Testis (tissue), 3 donors: ENCODE measurements around the gene CLEC11A. TPM values are rescaled to one million over a fixed set of nuclear protein-coding genes. Genes with fewer than 3 reads are reported as not detected.

Source experiments
- DNase-seq: peaks from one replicate; pipeline ENCODE4 v3.0.0-alpha.2; 2019
- H3K27ac ChIP-seq, 2 donors: fragments of 200-600 bp; sonication (generic); one replicate each; pipeline ENCODE4 v1.5.1; 2019
- H3K27me3 ChIP-seq: fragments of 200-600 bp; sonication (generic); one replicate; pipeline ENCODE4 v1.5.1; 2019
- H3K36me3 ChIP-seq: fragments of 200-600 bp; sonication (generic); one replicate; pipeline ENCODE4 v1.5.1; 2017; ENCODE audit warnings: low read depth; ENCODE audit errors: missing control alignments
- H3K4me1 ChIP-seq: fragments of 200-600 bp; sonication (generic); one replicate; pipeline ENCODE4 v1.5.1; 2019
- H3K4me3 ChIP-seq, 2 donors: fragments of 200-600 bp; sonication (generic); one replicate each; pipeline ENCODE4 v1.5.1; 2017 to 2019
- H3K9me3 ChIP-seq: fragments of 200-600 bp; sonication (generic); one replicate; pipeline ENCODE4 v1.5.1; 2017
- POLR2A ChIP-seq: fragments of 450-650 bp; IDR thresholded peaks from one replicate; pipeline ENCODE4 v1.6.1; 2017; ENCODE audit warnings: antibody characterized with exemption, mild to moderate bottlenecking, moderate library complexity
- WGBS, 2 donors: methylation state at CpG; one replicate each; pipeline ENCODE4 v1.1.5; 2018; 5-methylcytosine and 5-hydroxymethylcytosine counted together
- intact Hi-C: fragments of 100-400 bp; cut with DNase I; formaldehyde crosslinking; loops from one replicate; pipeline ENCODE4 v1.15.1; 2023; ENCODE audit warnings: low total_unique reads
- polyA plus RNA-seq: library from polyadenylated mRNA; stranded (reverse); fragments of 350-450 nt; fragmentation: Illumina TruSeq; extraction: RNeasy Lipid Tissue Mini Kit (QIAGEN cat#74804); gene quantifications from one replicate; pipeline ENCODE4 v1.2.3, GENCODE V29; 2014; ENCODE audit warnings: low read depth, low replicate concordance; ENCODE audit not compliant: insufficient read depth
- total RNA-seq, 2 donors: library from RNA; depleted of rRNA; stranded (reverse); fragments of >200 nt; gene quantifications; one replicate each; pipeline ENCODE4 v1.2.3, GENCODE V29; 2016
- TF ChIP-seq, protein P1 (sequence below), 3 experiments: fragments of 450-650 bp in 2 of 3; fragments of 200-600 bp in 1 of 3; sonication (generic) in 1 of 3; IDR thresholded peaks; one replicate each; pipeline ENCODE4 v1.5.1; 2016 to 2019; ENCODE audit warnings: antibody characterized with exemption in 3 of 3, mild to moderate bottlenecking in 2 of 3, moderate library complexity in 1 of 3

Gene CLEC11A
- total and polyA plus RNA-seq, 3 donors from 2014 or later = 14.3 to 20.6 (median 16.9) TPM

DNA sequence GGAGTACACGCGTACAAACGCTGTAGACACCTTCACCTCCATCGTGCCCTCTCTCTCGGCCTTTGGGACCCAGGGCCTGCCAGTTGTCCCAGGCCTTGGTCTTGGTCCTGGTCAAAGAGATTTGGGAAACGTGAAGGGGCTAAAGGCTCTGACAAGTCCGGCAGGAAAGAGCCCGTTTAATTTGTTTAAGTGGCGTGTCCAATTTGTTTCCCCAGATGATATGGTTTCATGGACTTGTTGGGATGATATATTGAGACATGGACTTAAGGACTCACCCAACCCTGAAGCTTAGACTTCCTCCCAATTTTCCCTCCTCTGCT is 2.7 kb downstream of the CLEC11A start:
- intact Hi-C loops = no loop called here
- no peaks in the 10 kb centered on the region for H3K27me3 ChIP-seq
- H3K27ac ChIP-seq = peak overlapping the region in 1 of 2 donors; percentile 70
- DNase-seq = no peak
- peaks cover 13% of the 10 kb centered on the region for H3K4me1 ChIP-seq
- H3K9me3 ChIP-seq = no peaks in the 10 kb centered on the region
- no peaks in the 10 kb centered on the region for H3K36me3 ChIP-seq
- peak overlapping the region in 1 of 2 donors; percentile 79 for H3K4me3 ChIP-seq
- 44 to 51% methylated on average over 9 of the region's 9 CpGs for WGBS, 2 donors
- TF ChIP-seq, protein P1, sequence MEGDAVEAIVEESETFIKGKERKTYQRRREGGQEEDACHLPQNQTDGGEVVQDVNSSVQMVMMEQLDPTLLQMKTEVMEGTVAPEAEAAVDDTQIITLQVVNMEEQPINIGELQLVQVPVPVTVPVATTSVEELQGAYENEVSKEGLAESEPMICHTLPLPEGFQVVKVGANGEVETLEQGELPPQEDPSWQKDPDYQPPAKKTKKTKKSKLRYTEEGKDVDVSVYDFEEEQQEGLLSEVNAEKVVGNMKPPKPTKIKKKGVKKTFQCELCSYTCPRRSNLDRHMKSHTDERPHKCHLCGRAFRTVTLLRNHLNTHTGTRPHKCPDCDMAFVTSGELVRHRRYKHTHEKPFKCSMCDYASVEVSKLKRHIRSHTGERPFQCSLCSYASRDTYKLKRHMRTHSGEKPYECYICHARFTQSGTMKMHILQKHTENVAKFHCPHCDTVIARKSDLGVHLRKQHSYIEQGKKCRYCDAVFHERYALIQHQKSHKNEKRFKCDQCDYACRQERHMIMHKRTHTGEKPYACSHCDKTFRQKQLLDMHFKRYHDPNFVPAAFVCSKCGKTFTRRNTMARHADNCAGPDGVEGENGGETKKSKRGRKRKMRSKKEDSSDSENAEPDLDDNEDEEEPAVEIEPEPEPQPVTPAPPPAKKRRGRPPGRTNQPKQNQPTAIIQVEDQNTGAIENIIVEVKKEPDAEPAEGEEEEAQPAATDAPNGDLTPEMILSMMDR (IDR thresholded peaks at IDR 0.05) = no peak
- TF ChIP-seq POLR2A = no peak

DNA sequence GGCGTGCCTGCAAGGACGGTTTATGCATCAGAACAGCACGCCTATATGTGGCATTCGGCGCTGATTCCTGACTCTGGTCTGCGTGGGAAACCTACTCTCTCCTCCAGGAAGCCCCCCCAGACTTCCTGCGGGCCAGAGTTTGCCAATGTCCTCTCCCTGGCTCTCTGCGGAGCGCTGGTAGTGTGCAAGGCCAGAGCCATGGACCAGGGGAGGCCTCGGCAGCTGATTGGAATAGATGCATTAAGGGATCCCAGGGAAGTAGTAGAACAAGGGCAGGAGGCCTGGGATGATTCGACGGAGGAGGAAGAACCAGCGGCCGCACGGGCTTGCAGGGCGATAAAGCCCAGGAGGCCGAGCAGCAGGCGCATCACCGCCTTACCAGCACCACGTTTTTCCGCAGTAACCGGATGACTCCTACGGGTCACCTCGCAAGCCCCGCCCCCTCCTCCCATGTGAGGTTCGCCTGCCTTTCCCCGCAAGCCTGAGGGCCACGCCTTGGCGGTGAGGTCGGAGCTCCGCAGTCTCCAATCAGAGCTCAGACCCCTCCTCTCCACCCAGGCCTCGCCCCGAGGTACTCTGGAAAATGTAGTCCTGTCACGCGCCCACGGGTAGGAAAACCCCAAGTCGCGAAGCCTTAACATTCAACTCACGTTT is 5.0 kb downstream of the CLEC11A start:
- no peak for TF ChIP-seq POLR2A
- TF ChIP-seq, protein P1 (IDR thresholded peaks at IDR 0.05) = no peak
- no peaks in the 10 kb centered on the region for H3K27me3 ChIP-seq
- no peak overlapping the region for H3K27ac ChIP-seq
- peaks cover 13% of the 10 kb centered on the region for H3K4me1 ChIP-seq
- H3K4me3 ChIP-seq = peak overlapping the region in 1 of 2 donors; percentile 15
- intact Hi-C loops = no loop called here
- no peaks in the 10 kb centered on the region for H3K36me3 ChIP-seq
- H3K9me3 ChIP-seq = no peaks in the 10 kb centered on the region
- WGBS, 2 donors = 12 to 13% methylated on average over 26 to 39 of the region's 39 CpGs
- peak; percentile 85 for DNase-seq

DNA sequence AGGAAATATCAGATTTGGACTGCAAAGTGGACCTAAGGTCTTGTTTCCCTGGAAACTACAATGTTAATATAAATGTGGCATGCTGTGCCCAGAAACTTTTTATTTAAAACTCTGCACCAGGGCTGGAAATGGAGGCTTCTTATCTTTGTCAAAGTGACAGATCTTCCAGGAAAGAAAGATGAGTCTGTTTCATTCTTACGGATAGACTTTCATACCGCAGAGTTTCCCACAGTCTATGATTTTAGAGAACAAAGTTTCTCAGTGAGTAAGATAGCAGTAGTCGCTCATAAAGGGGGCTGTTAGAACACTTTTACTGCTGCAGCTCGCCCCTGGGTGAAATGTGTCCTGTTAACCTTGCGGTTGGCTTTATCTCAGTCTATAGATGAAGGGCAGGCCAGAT is 6.7 kb downstream of the CLEC11A start:
- 58 to 76% methylated on average over 5 of the region's 5 CpGs for WGBS, 2 donors
- TF ChIP-seq, protein P1 (IDR thresholded peaks at IDR 0.05) = no peak
- TF ChIP-seq POLR2A = no peak
- H3K27ac ChIP-seq = no peak overlapping the region
- intact Hi-C loops = no loop called here
- H3K4me3 ChIP-seq = no peak overlapping the region
- DNase-seq = no peak
- H3K27me3 ChIP-seq = no peaks in the 10 kb centered on the region
- H3K9me3 ChIP-seq = no peaks in the 10 kb centered on the region
- no peaks in the 10 kb centered on the region for H3K36me3 ChIP-seq
- H3K4me1 ChIP-seq = peaks cover 6% of the 10 kb centered on the region

DNA sequence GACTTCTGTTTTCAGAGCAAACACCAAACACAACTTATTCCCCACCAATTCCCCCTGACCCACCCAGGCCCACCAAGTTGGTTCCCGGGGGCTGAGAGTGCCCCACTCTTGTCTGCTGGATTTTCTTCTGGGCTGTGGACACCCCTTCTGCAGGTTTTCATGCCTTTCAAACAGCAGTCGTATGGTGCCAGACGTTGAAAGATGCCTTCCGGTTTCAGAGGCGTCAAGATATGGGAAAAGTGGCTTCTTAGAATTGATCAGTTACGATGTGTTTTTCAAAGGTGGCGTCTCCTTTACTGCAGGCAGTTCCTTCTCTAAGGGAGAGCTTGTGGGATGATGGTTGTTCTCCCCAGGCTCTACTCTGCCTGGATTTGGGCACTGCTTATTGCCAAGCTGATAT is 12.7 kb downstream of the CLEC11A start:
- Histone ChIP-seq H3K27ac (no peak overlapping the region), H3K4me1 (no peaks in the 10 kb centered on the region), H3K36me3 (no peaks in the 10 kb centered on the region), H3K9me3 (no peaks in the 10 kb centered on the region), H3K4me3 (no peak overlapping the region), H3K27me3 (no peaks in the 10 kb centered on the region)
- 71 to 73% methylated on average over 7 of the region's 7 CpGs for WGBS, 2 donors
- DNase-seq = no peak
- intact Hi-C loops = no loop called here
- TF ChIP-seq, protein P1 (IDR thresholded peaks at IDR 0.05) = no peak
- no peak for TF ChIP-seq POLR2A

DNA sequence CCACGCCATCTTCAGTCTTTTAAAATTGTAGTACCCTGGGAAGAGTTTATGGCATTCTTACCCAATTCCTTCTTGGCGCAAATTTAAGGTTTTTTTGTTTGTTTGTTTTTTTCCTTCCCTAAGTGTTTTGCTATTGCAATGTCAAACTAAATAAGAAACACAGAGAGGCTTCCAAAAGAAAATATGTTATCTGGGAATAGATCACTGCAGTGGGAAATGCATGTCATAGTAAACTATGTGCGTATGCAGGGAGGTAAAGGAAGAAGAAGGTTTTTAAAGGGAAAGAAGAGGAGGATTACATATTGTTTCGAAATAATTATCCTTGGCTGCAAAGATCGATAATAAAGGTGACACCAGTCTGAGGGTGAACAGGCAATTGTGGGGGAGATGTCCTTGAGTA is 13.2 kb downstream of the CLEC11A start:
- Histone ChIP-seq H3K36me3 (no peaks in the 10 kb centered on the region), H3K4me3 (no peak overlapping the region), H3K27me3 (no peaks in the 10 kb centered on the region), H3K27ac (no peak overlapping the region), H3K4me1 (no peaks in the 10 kb centered on the region), H3K9me3 (no peaks in the 10 kb centered on the region)
- WGBS, 2 donors = 65% methylated on average over 5 of the region's 5 CpGs
- TF ChIP-seq POLR2A = no peak
- TF ChIP-seq, protein P1 (IDR thresholded peaks at IDR 0.05) = no peak
- intact Hi-C loops = no loop called here
- DNase-seq = no peak
